Epithelial cell of proximal tubule (primary cell): ENCODE data around the gene EFL1. TPM values are rescaled to one million over a fixed set of nuclear protein-coding genes. Genes with fewer than 3 reads are reported as not detected.

Experiments
- DNase-seq: peaks from one replicate; pipeline ENCODE4 v3.0.0-alpha.2; 2011; ENCODE audit warnings: low read depth
- H3K4me3 ChIP-seq: 2 replicates; pipeline ENCODE4 v1.5.1; 2011; ENCODE audit warnings: low read depth, mild to moderate bottlenecking, low read length
- total RNA-seq: library from RNA; depleted of rRNA; stranded (reverse); fragments of >200 nt; gene quantifications from 2 replicates; pipeline ENCODE4 v1.2.3, GENCODE V29; 2015
- TF ChIP-seq, protein P1 (sequence below): conservative IDR thresholded peaks from 2 replicates; pipeline ENCODE4 v1.5.1; 2012; ENCODE audit warnings: low read depth, mild to moderate bottlenecking, low read length

Gene EFL1
- total RNA-seq, 1 donor from 2014 or later, result 16.6 TPM

DNA sequence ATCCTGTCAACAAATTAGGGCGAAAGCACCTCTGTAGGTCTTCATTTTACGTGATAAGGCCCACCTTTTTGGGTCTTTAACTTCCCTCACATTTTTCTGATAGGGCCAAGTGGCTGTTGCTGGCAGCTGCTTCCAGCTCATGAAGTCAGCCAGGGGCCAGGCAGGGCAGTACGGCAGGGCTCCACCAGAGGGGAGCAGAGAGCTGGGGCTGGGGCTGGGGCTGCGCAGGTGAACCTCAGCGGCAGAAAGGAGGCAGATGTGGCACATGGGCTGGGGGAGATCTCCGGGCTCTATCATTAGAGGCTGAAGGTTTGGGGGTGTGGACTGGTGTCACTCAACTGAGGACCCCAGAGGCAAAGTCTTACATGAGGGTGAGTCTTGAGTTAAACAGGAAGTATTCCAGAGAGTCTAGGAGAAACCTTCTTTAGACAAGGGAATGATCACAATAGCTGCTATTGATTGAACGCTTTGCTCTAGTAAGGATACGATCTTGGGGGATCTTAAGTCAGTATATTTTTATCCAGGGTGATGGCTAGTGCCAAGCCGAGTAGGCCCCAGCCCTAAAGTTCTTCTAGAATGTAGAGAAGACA is 153.9 kb downstream of the EFL1 start:
- no peak overlapping the region for H3K4me3 ChIP-seq
- TF ChIP-seq, protein P1, sequence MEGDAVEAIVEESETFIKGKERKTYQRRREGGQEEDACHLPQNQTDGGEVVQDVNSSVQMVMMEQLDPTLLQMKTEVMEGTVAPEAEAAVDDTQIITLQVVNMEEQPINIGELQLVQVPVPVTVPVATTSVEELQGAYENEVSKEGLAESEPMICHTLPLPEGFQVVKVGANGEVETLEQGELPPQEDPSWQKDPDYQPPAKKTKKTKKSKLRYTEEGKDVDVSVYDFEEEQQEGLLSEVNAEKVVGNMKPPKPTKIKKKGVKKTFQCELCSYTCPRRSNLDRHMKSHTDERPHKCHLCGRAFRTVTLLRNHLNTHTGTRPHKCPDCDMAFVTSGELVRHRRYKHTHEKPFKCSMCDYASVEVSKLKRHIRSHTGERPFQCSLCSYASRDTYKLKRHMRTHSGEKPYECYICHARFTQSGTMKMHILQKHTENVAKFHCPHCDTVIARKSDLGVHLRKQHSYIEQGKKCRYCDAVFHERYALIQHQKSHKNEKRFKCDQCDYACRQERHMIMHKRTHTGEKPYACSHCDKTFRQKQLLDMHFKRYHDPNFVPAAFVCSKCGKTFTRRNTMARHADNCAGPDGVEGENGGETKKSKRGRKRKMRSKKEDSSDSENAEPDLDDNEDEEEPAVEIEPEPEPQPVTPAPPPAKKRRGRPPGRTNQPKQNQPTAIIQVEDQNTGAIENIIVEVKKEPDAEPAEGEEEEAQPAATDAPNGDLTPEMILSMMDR, result peak; percentile 94
- DNase-seq, result no peak

DNA sequence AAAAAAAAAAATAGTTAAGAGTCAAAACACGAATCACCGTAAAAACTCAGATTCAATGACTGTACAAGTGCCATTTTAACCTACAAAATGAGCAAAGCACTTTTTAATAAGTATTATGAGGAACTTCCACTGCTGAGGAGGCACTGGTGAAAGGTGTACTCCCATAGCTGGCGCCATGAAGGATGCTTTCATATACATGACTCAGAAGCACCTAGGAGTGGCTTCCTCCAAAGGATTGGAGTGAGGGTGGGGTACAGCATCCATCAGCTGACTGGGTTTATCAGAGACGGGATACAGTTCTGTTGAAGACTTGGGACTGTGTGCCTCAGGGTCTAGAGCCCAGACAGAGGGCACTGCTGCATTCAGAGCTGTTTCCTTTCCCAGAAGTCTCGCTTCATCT is 155.9 kb downstream of the EFL1 start:
- TF ChIP-seq, protein P1, result no peak
- DNase-seq, result no peak
- H3K4me3 ChIP-seq, result no peak overlapping the region

DNA sequence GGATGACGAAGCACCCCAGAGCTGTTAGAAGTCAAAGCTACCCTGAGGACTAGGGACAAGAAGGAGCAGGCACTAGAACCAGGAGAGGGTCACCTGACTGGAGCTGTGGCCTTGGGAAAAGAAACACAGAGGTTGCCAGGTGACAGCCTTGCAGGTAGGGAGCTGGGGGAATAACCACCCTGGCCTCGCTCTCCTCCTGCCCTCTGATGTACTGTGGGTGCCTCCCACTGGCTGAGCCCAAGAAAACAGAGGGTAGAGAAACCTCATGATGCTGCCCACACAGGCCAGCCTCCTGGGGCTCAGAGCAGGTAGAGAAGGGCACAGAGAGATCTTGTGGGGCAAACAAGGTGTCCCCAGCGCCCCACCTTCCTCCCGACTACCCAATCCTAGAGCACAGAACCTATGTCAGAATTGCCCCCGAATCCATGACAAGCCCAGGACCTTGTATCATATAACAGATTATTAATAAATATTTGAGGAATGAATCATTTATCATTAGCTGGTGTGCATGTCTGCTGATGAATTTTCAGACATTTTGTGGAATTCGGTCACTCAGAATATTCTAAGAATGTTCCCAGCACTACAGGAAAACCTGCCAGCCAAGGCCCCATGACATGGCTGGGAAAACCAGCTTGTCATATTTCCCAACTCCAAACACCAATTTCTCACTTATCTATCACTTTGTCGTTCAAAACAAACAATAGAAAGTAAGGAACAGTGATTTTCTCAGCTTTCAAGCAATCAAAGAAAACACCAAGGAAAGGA is 156.9 kb downstream of the EFL1 start:
- H3K4me3 ChIP-seq, result no peak overlapping the region
- TF ChIP-seq, protein P1, result no peak
- no peak for DNase-seq

DNA sequence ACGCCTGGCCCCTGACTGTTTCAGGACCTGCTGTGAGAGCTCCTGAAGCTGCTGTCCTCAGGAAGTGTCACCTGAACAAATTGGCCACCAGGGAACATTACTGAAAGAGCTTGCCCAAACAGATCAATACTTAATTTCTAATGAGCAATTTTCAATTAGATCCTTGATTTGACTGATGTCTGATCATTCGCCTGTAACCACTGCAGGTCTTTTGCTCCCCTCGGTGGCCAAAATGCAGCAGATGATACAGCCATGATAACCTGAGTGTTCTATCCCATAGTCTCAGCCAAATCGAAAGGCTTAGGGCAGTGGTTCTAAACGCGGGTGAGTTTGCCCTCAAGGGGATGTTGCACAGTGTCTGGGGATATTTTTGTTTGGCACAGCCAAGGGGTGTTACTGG is 159.1 kb downstream of the EFL1 start:
- no peak overlapping the region for H3K4me3 ChIP-seq
- TF ChIP-seq, protein P1, result peak; percentile 31
- no peak for DNase-seq

DNA sequence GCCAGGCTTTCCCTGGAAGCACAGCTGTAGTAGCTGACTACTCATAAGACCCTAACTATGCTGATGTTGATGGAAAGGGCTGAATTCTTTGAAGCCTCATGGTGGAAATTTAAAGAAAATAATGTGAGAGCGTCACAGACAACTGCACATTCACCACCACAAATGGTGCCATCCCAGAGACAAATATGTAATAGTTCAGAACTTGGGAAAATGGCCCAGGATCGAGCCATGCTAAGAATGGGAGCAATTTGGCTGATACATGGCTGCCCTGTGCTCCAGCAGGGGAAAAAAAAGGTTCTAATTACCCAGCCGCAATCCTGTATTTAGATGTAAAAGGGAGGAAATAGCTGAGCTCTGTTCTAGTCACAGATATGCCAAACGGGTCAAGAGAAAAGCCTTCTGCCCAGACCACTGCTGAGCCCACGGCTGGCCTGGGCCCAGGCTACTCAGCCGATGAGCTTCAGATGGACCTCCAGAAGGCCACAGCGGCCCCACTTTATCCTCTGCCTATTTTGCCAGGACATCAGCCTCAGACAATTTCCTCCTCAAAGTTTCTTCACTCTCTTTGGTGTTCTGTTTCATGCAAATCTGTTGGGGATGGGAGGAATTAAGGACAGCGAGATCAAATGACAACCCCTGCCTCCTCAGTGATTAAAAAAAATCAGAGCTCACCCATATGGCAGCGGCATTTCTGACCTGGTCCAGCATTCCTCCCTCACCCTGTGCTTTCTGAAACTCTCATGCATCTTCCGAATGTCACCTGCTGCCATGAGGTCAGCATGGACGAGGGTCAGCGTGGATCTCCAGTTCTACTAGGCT is 162.2 kb downstream of the EFL1 start:
- no peak for DNase-seq
- TF ChIP-seq, protein P1, result no peak

DNA sequence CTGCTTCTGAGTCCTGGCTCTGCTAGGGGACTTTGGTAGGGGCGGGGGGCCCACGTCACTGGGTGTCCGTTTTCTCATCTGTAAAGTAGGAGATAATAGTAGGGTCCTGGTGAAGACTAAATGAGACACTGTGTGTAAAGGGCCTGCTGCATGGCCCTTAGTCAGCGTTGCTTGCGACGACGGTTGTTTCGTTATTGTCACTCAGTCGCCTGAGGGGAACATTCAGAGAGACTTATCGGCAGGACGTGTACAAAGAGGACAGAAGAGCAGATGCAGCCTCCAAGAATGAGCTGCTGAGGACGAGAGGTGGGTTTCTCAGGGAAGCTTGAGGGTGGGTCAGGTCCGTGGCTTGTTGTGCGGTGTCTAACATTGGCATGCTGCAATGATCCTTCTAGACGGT is 163.9 kb downstream of the EFL1 start:
- no peak for DNase-seq
- TF ChIP-seq, protein P1, result no peak
- H3K4me3 ChIP-seq, result no peak overlapping the region

More for the DNA sequence above, 162.2 kb downstream of the EFL1 start:
- H3K4me3 ChIP-seq, result no peak overlapping the region
